HG03457 (cell line): ENCODE results near the gene LIPA.
"Not testable (repeated sequence)": the region's sequence is repeated elsewhere in the genome, so short reads cannot be mapped to it uniquely, and the experiment has no call there.

Experiments
- ATAC-seq: cut with Tn5 transposase; IDR thresholded peaks from one replicate; pipeline ENCODE4 v1.9.1; 2021; ENCODE audit warnings: moderate number of reproducible peaks; ENCODE audit not compliant: unreplicated experiment

Gene LIPA

DNA sequence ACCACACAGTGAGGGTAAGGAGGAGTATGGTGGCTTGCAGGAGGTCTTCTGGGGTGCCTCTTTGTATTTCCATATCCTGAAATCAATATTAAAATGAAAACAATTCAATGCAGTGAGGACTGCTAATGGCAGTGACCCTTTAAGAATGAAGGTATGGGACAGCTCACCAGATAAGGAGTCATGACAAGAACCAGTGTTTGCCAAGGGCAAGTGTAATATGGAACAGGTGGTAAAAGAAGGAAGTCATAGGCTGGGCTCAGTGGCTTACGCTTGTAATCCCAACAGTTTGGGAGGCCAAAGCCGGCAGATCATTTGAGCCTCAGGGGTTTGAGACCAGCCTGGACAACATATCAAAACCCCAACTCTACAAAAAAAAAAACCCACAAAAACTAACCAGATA is 20.0 kb upstream of the LIPA start:
- no peak for ATAC-seq

DNA sequence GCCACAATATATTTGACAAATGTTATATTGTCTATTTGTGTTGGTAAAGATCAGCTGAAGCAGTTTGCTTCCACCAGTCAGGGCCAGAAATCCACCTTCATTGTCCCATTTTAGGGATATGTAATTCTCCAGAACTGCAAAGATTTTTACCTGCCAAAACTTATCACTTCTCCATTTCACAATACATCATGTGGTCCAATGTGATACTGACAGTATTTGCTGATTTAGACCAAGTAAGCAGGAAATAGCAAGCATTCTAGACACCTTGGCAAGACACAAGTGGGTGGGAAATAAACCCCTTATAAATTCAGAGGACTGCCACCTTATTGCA is 18.5 kb upstream of the LIPA start:
- ATAC-seq = no peak

DNA sequence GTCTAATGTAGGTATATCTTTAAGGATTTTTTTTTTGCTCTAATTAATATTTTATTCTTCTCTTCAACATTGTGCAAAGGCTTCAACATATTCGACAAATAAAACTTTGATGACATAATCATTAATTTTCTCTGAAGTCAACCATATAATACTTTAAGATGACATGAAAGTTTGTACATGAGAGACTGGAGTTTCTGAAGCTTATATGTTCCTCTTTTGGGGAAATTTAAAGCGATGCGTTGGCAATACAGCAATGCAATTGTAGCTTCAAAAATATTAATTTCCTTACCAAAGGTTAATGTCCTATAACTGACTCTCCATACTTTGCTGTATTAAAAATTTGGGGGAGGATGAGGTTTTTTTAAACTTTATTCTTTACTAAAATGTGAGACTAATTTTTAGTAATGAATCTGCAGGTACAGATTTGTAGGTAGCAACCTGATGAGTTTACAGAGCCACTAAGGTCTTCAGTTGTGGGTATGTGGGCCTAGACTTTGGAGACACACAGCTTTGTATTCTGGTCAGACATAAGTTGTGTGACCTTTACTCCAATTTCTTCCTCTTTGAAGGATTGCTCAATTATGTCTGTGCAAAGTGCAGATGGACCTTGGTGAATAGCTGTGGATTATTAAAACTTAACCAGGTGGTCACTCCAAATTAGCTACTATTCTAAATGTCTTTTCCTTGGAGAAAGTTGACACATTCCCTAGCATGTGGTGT is 18.0 kb upstream of the LIPA start:
- ATAC-seq = no peak

DNA sequence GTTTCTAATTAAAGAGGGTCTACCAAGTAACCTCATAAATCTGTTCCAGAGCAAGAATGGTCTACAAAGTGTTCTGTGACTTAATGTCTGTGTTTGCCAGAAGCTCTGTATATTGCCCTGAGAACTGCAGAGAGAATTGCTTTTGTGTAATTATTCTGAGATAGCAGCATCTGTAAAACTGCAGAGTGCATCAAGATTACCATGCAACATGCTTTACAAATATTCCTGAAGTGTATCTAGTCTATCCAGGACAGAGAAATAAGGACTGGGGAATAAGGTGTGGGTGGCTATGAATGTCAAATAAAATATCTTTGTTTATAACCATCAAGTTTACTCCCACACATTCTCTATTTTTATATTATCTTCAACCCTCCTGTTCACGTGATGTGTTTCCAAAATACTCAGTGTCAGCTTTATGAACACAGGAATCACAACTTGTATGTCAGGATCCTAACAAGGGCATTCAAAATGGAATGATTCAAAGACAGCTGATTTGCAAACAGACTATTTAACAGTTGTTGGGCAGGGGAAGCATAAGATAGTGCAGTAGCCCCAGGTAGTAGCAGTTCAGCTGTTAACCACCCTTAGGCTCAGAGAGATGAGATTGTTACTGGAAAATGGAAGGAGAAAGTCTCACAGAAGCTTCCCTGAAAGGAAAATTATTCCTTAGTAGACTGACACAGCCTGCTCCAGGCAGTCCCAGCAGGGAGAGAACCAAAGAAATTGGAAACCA is 15.3 kb upstream of the LIPA start:
- ATAC-seq = no peak

DNA sequence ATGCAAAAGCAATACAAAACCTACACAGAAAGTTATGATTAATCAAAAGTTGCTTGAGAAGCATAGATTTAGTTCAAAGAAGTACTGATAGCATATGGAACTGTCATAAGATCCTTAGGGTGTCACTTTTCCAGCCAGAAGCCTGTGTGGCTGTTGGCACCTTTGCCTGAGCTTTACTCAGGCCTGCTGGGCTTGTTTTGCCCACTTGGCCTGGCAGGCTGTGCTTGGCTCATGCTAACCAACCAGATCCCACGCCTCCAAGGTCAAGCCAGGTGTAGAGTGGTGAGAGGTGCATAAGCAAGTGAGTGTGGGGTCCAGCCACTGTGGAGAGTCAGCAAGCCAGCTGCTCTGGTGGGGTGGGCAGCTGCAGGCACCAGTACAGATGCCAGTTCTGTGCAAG is 12.0 kb upstream of the LIPA start:
- ATAC-seq = no peak

DNA sequence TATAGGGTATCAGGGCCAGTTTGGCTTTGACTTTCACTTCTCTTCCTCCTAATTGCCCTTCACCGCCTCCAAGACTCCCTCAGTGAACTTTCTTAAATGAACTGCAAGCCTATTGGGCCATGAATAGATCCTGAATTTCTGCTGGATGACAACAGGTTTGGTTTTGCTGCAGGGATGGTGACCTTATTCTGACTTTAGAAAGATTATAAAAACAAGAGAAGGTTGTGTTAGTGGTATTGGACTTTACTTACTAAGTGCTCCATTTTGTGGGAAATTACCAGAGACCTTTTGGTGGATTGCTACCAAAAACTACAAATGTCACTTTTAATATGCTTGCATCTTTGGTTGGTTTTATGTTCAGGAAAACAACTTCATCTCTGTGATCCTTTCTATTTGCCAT is 11.5 kb upstream of the LIPA start:
- no peak for ATAC-seq

DNA sequence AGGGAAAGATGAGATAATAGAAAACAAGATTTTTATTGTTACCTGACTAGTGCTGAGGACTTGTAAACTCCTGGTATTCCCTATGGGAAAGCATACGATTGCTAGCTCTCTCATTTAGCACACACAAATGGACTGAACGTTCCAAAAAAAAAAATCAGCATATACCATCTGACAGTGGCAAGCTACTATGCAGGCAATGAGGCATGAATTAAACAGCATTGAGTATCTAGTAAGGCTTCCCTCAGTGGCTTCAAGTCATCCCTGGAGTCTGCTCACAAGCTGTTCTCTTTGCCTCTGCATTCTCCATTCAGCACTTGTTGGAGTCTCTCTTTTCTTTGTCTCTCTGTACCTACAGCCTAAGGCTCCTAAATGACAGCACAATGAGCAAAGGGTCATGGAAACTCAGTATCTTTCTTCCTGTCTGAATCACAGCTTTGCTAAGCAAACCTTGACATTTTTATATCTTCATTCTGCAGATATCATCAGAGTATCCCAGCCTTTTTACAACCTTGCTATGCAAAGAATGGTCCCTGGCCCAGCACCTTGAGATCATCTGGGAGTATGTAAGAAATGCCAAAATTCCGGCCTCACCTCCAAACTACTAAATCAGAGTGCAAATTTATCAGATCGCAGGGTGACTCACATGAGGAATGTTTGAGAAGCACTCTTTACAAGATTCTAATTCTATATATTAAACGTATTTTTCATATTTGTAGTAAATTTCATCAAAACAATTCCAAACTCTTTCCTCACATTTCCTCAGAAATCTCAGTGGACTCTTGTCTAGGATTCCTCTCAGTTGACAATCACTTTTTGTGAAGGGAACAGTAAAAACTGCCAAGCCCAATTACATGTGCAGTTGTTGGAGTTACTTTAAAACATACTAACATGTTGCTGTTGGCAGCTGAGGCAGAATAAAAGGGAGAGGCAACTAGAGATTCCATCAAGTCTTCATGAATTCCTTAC is 10.8 kb upstream of the LIPA start:
- ATAC-seq = no peak

DNA sequence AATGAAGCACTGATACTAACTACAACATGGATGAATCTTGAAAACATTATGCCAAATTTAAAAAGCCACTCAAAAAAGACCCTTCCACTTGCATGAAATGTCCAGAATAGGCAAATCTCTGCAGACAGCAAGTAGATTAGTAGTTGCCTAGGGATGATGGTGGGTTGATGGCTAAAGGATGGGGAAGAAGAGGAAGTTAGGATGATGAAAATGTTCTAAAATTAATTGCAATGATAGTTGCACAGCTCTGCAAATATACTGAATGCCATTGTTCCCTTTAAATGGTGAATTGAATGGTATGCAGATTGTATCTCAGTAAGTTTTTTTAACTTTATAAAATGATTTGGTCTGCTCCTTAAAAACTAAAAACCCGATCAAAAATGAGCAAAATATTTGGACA is 7.3 kb upstream of the LIPA start:
- ATAC-seq = no peak

DNA sequence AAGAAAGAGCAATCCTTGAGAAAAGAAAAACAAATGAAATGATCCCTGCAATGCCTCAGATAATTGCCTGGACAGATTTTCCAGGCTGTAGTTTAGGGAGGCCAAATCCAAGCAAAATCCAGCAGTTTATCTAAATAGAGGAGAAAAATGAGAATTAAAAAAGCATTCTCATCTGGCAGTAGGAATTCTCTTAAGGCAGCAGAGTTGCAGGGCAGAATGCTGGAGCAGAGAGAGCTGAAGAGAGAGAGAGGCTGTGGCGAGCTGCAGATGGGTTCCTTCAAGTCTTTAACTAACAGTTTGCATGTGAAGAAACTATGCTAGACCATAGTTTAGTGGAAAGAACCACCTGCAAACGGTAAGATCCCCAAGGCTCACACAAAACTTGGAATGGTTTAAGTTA is 6.0 kb upstream of the LIPA start:
- ATAC-seq = no peak

DNA sequence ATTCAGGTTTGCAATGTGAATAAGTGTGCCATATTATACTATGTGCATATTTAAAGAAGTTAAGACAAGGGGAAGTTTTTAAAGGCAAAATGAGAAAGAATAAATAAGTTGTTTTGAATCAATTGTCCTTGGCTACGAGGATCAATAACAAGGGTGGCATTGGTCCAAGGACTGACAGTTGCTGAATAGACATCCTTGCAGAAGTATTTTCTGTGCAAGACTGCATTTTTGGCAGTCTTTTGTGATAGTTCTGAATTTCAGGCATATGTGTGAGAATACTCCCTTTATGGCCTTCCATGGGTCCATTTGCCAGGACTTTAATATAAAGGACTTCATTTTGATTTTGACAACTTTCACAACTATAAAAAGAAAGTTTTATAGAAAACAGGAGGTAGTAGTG is 5.4 kb upstream of the LIPA start:
- ATAC-seq = no peak

DNA sequence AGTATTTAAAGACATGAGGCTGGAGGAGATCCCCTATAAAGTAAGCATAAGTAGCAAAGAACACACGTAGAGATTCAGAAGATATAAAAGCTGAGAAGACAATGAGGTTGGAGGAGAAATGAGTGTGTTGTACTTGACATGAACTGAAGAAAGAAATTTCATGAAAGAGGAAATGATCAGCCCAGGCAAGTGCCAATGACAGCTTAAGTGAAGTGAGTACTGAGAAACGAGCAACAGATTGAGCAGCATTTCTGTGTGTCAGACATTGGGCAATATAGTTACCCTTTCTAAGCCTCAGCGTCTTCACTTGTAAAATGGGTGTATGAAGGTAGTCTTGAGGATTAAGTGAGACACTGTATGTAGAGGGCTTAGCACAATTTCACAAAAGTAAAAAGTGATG is 4.8 kb upstream of the LIPA start:
- ATAC-seq = no peak

DNA sequence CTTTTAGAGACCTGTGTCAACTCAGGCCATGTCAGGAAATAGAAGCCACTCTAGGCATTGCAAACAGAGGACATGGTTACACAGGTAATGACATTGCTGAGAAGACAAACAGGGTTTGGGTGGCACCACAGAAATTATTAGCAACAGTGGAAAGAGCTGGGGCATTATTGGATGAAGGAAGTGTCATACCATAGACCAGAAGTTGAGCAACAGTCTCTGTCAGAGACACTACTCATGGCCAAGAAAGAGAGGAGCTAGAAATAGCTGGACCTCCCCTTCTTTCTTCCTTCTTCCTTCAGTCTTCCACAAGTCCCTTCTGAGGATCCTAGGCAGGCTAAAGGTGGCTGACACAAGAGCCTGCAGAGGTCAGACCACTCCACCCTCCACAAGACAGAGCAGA is 4.2 kb upstream of the LIPA start:
- no peak for ATAC-seq

DNA sequence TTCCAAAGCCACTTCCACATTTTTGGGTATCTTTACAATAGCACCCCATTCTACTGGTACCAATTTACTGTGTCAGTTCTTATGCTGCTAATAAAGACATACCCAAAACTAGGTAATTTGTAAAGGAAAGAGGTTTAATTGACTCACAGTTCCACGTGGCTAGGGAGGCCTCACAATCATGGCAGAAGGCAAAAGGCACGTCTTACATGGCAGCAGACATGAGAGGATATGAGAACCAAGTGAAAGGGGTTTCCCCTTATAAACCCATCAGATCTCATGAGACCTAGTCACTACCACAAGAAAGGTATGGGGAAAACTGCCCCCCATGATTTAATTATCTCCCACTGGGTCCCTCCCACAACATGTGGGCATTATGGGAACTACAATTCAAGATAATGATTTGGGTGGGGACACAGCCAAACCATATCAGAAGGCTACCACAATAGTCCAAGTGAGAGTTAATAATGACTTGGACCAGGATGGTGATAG is 3.6 kb upstream of the LIPA start:
- ATAC-seq = not testable (repeated sequence)

DNA sequence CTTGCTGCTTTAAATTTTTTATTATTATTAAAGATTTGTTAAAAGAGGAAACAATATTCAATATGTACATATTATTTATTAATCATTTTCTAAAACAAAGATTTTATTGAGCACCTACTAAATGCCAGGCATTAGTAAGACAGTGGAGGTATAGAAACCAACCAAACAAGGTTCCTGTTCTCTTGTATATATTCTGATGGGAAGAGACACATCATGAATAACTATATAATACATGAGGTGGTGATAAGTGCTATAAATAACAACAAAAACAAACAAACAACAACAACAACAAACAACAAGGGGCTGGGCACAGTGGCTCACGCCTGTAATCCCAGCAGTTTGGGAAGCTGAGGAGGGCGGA is 630 bp upstream of the LIPA start:
- ATAC-seq = no peak

DNA sequence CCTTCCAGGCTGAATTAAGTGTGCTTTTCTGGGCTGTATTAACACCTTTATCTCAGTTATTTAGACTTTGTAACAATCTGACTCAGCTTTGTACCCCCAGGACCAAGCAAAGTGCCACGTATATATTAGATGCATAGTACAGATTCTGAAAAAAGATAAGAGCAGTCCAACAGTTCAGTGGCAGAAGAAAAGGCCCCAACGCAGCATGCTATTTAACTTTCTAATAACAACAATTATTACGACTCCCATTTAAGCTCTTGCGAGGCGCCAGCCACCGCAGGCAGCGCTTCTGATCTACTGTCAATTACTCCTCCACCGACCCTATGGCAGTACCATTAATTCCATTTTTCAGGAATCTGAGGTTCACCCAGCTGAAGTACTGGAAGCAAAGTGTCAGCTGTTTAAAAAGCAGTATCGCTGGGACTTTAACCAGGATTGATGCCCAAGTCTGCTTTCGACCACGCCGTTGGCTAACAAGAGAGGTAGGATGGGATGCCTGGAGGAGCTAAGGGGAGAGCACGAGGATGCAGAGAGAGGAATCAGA is 638 bp downstream of the LIPA start:
- no peak for ATAC-seq

DNA sequence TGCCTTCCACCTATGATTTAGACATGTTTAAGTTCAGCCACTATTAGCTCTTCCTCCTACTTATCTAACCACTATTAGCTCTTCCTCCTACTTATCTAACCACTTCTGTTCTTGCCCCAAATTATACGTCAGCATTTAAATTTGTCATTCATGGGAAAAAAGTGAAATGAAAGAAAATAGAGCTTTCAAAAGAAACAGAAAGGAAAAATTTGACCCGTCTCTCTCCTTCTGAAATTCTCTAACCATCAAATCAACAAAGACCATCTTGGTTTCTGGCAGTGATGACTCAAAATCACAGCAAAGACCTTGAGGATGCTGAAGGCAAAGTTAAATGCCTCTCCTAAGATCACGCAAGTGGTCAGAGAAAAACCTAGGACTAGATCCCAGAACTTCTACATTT is 2.6 kb downstream of the LIPA start:
- no peak for ATAC-seq

DNA sequence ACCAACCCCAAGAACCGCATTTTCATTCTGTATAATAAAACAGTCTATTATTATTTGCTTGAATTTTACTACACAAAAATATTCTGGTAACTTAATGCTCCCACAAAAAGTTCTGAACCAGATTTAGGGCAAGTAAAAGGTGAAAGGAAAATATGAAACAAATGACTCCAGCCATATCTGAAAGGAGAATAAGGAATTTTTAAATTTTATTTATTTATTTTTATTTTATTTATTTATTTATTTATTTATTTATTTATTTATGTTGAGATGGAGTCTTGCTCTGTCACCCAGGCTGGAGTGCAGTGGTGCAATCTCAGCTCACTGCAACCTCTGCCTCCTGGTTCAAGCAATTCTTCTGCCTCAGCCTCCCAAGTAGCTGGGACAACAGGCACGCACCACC is 4.0 kb downstream of the LIPA start:
- not testable (repeated sequence) for ATAC-seq

DNA sequence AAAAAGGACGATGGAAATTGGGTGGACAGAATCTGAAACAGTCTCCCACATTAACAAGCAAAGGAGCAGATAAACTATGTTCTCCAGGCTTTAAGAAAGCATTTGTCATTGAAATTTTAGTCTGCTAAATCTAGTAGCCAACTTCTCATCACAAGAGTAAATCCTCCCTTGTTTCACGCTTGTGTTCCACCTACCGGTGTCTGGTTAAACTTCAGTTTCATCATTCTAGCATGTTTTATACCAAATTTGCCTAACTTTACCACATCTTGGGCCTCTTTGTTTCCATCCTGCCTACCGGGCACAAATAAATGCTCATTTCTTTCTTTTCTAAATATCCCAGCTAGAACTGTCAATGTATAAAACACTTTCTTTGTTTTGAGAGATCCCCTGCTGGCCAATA is 5.8 kb downstream of the LIPA start:
- ATAC-seq = no peak

DNA sequence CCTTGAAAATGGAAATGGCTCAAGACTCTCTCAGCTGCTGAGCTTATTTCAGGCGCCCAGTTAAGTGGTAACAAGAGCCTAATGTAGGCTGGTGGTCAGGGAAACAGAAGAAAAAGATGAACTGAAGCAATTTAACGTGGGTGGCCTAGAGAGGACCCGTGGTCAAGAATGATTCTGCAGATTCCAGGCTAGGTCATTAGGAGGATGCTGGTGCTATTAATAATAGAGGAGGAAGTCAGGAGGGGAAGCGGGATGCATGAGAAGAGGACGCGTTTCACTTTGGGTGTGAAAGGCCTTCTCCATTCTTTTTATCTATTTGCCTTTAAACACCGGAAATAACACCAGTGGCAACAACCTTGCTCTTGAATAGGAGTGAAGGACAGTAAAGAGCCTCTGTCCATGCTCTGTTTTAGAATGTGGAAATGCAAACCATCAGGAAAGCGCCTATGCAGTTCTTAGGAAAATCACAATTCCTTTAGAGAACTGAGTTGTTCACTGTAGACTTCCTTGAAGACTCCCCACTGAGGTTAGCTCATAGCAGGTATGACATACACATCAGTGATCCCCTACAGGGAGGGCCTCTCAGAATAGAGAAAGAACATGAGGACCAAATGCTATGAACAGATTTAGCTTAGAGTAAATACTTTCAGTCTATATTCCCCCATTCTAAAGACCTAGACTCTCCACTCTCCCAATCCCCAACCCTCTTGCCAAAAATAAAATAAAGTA is 8.6 kb downstream of the LIPA start:
- ATAC-seq = no peak

DNA sequence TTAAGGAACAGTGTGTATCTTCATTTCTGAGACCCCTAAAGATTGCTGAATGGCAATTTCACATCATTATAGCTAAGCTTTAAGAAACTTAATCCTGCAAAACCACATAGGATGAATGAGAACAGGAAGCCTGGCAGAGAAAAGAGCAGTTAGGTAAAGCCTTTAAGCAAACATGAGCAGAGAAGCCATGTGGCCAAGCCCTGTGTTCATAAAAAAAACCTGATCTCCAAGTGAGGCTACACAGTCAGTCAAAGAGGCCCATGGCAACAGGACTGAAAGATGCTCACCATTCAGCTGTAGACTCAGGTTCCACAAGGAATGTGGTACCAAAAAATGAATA is 9.3 kb downstream of the LIPA start:
- no peak for ATAC-seq
